GM19239 (cell line): ENCODE measurements around the gene CCR6.

ENCODE experiments used
- DNase-seq: peaks from one replicate; pipeline ENCODE4 v3.0.0; 2011; ENCODE audit warnings: low spot score; ENCODE audit not compliant: insufficient read length
- FAIRE-seq: peaks from 2 replicates; lab custom pipeline; 2011; peaks lifted over from hg19 to GRCh38; lab: Jason Lieb, UNC

Gene CCR6

DNA sequence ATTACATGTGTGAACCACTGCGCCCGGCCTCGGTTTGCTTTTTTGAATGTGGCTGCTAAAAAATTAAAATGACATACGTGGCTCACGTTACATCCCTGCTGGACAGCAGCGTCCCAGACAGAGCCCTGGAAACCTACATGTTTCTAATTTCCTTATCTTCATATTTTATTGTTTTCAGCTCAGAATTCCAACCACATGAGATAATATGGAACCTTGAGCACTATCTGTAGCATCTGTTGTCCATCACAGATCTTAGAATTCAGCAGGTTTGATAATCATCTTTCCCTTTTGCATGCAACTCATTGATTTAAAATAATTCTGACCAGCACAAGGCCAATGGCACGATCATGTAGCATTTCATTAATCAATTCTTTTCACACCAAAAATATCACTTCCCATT lies 25.9 kb upstream of the CCR6 start:
- DNase-seq (no peak), FAIRE-seq (no peak)

DNA sequence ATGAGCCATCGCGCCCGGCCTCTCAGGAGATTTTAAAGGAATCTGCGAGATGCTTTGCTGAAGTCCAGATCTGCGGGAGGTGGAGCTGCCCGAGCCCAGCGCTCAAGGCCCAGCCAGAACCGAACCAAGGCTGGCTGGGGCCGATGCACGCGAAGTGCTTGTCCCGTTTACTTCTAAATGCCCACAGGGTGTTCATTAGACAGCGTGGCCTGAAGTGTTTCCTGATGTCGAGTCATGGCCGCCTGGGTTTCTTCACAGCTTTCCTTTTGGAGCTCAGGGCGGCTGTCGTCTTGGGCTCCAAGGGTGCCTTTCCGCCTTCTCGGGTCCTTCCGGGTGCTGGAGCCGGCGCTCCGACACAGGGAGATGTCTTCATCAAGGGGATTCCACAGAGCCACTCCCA lies 25.1 kb upstream of the CCR6 start:
- no peak for DNase-seq
- FAIRE-seq: no peak

DNA sequence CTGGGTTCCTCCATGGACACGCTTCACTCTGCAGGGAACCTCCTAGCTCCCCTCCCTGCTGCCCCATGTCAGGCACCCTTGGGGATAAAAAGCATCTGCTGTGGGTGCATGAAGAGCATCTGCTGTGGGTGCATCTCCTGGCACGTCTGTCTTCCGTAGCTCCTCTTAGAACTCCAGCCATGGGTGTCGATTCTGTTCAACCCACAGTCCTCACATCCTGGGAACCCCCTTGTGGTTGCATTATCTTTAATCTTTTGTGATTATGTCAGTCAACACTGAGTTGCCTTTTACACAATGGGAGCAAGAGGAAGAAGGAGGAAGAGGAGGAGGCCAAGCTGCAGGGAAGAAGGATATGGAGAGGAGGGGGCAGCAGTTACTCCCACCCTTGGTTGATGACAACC lies 24.1 kb upstream of the CCR6 start:
- DNase-seq: no peak
- peak; percentile 89 for FAIRE-seq

DNA sequence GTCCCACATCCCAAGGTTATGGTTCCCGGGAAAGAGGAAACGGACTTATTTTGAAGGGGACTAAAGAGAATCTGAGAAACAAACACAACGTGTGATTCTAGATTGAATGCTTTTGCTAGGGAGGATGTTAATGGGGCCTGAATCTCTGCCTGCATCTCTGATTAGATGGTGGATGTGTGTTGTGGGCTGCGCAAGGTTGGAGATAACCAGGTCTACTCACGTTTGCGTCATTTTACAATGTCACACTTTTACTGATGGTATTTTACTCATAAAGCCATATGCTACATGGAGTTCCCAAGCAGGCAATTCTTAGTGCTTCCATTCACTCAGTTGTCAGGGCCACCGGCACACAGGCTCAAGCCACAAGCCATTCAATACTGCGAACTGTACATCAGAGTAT lies 23.2 kb upstream of the CCR6 start:
- DNase-seq: no peak
- FAIRE-seq: no peak

DNA sequence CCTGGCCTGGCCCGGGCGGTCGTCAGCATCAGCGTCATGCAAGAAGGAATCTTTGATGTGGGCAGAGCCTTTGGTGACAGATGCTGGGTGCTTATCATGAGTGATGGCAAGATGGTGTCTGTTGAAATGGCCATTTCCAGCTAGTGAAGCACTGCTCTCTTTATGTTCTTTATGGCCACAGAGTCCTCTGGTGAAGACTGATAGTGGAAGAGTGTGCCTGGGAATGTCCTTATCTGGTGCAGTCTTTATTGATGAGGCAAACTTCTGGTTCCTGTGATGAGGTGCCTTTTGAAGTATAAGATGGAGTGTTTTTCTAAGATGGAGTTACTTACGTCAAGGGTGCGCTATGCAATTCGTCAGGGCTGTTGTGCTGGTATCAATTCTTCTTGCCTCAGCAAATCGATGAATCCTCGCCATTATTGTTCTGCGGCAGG lies 22.6 kb upstream of the CCR6 start:
- FAIRE-seq: no peak

DNA sequence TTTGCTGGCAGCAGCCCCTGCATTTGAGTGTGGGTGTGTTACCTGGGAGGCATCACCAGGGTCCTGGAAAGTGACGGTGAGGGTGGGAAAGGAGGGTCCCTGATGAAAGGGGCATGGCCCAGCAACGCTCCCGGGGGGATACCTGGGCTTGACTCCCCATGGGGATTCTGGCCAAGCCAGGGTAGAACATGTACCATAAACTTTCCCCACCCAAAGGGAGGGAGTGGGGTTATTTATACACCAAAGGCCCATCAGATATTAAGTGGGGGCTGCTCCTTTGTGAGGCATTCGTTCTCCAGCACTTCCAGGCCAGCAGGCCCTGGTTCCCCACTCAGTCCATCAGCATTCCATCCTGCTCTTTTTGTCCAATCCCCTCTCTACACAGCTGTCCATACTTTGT lies 20.6 kb upstream of the CCR6 start:
- FAIRE-seq: no peak
- no peak for DNase-seq

More for the DNA sequence above, 22.6 kb upstream of the CCR6 start:
- DNase-seq: no peak

DNA sequence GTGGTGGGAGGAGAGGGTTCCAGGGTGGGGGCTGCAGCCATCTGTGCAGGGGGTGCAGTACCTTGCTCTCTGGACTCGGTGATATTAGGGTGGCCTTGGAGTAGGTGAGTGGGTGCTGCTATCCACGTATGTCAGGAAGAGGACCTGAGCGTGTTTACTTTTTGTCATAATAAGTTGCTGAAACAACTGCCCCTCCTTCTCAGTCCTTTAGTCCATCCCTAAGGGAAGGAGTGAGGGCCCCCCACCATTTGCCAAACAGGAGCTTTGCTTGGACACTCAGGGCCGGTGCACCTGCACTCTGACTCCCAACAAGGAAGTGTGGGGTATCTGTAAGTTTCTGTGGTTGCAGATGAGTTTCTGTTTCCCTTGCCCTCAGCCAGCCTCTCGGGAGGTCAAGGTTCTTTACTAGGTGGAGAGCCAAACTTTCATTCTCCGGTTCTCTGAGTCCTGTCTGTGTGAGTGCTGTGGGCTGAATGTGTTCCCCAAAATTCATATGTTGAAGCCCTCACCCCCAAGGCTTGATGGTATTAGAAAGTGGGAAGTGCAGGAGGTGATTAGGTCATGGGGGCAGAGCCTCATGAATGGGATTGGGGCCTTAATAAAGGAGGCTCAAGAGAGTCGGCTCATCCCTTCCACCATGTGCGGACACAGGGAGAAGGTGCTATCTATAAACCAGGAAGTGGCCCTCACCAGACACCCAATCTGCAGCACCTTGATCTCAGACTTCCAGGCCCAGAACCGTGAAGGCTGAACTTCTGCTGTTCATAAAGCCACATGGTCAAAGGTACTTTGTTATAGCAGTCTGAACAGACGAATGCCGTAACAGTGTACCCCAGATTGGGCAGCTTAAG lies 19.6 kb upstream of the CCR6 start:
- peak; percentile 73 for DNase-seq
- peak; percentile 100 for FAIRE-seq

DNA sequence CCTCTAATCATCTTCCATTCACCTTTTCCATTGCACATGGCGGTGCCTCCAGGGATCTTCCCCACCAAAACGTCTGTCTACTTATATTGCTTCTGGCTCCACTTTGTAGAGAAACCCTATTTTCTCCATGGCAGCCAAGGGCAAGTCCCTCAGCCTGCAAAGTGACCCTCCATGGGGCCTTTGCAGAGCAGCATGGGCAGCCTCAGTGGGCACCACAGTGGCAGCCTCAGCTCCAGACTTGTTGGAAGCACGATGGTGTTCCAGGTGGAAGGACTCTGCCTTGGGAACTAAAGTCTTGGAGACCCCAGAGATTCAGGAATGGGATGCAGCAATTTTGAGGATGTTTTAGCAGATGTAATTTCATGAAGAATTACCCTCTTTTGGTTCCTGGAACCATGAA lies 18.5 kb upstream of the CCR6 start:
- FAIRE-seq: peak; percentile 42
- DNase-seq: no peak

DNA sequence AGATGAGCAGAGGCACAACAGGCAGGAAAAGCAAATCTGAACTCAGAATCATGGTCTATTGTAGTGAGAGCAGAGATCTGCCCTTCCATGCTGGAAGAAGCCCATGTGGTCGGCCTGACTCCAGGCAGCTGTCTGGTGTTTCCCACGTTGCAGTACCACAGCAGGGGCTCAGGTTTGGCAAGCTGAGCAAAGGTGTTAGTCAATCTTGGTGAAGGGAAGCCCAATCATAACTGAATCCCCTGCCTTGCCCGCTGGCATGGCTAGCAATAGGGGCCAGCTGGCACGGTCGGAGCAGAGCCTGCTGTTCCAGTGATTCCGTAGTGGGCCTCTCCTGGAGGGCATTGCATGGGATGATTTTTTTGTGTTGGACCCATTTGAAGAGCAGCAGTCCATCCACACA lies 17.8 kb upstream of the CCR6 start:
- FAIRE-seq: no peak

DNA sequence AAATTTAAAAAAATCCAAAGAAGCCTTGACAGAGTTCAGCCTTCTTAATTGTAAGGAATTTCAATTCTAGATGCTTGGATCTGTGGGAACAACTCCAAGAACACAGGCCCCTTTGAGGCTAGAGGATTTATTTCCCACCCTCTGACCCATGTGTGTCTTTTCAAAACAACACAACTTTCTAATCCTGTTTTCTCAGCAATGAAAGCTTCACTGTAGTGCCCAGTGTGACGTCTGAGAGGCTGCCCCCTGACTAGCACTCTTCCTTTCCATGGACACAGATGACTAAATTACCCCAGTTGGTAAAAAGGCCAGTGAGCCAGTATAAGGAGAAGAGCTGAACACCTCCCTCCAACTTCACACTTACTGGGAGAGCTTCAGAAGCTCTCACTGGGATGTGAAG lies 16.5 kb upstream of the CCR6 start:
- DNase-seq (no peak), FAIRE-seq (no peak)

More for the DNA sequence above, 17.8 kb upstream of the CCR6 start:
- no peak for DNase-seq

DNA sequence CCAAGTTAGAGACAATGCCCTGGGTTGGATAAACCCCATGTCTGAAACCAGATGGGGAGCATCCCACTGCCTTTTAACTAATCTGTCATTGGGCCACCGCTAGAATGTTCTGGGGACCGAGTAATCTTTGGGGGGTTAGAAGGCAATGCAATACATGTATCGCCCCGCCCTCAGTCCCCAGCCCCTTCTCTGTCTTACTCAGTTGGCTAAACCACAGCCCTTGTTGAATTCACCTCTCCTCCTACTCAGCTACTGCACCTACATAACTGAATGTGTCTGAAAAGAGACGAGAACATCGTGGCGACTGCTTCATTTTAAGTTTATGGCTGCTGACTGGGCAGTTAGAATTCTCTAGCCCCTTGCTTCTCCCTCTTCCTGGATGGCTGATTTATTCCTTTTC lies 15.1 kb upstream of the CCR6 start:
- peak; percentile 48 for FAIRE-seq
- DNase-seq: no peak

DNA sequence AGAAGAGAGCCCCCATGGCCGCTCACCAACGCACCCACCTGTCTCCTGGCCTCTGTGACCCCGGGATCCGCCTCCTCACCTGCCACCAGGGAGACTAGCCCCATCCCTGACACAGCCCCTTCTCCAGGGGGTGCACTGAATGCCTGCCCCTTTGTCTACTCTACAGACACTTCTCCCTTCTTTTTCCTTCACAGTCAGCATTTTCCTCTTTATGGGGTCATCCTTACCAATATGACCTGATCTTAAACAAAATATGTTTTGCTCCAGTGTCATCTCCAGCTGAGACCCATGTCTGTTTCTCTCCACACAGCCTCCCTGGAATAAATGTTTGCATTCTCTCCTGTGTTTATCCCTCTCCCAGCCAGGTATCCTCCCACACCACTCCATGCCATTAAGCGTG lies 14.6 kb upstream of the CCR6 start:
- FAIRE-seq (peak; percentile 26), DNase-seq (no peak)

DNA sequence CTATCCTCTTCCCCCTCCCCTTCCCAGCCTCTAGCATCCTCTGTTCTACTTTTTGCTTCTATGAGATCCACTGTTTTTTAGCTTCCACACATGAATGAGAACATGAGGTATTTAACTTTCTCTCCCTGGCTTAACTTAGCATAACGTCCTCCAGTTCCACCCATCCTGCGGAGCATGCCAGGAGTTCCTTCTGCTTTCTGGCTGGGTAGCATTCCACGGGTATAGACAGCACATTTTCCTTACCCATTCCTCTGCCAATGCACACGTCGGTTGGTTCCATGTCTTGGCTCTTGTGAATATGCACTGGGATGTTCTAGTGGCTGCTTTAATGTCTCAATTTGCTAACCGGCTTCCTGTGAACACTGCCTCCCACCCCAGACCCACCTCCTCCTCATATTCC lies 13.2 kb upstream of the CCR6 start:
- DNase-seq: no peak
- no peak for FAIRE-seq

DNA sequence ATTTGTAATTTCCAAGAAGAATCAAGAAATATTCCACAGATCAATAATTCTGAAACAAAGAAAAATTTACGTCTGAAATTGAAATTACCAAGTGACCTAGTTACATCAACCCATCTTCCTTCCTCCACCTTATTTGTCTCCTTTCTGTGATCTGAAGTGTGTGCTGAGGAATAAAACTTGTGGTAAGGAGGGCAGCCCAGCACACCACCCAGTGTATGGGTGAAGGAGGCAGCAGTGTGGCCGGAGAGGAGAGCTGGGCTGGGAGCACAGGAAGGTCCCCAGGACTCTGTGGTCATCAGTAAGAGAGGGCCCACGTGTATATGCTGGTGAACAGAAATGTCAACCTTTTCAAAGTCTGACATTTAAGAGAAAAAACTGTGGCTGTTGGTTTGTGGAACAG lies 11.3 kb upstream of the CCR6 start:
- no peak for DNase-seq
- peak; percentile 86 for FAIRE-seq

DNA sequence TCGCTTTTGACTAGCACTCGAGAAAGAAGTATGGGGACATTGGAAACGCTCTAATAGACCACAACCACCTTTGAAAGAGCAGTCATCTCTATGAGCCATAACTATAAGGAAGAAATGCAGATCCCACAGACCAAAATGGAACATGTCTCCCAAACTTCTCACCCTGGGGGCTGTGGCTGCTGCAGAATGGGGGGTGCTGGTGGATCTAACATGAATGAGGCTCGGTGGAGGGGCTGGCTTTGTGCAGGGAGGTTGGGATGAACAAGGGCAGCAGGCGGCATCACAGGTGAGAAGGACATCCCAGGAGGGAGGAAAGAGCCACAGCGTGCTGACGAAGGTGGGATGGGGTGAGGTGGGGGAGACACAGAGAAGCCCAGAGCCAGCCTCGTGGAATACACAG lies 10.5 kb upstream of the CCR6 start:
- FAIRE-seq: no peak
- no peak for DNase-seq

DNA sequence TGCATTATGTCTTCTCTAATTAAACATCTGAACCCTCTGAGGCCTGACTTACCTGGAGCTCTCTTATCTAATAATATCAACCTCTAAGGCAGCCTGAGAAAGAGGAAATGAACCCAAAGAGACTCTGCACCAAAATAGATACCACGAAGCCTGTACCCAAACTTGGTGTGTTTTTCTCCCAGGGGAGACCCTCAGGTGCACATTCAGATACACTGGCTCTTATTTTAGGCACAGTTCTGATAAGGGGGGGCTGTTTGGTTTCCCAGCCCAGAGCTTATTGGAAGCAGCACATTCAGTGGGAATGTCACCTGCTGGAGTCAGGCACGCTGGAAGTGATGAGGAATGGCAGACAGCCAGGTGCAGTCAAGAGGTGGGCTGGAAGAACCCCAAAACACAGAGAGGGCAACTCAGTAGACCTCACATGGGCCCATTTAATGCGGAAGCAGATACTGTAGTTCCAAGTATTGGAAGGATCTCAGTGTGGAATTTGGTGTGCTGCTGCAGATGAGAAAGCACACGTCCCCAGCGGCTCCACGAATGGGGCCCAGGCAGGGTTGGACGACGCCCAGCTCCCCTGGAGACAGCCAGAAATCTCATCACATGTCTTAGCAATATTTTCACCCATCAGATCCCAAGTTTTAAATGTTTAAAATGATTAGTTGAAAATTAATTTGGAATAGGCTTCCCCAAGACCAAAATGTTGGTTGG lies 9.7 kb upstream of the CCR6 start:
- DNase-seq: no peak
- no peak for FAIRE-seq

DNA sequence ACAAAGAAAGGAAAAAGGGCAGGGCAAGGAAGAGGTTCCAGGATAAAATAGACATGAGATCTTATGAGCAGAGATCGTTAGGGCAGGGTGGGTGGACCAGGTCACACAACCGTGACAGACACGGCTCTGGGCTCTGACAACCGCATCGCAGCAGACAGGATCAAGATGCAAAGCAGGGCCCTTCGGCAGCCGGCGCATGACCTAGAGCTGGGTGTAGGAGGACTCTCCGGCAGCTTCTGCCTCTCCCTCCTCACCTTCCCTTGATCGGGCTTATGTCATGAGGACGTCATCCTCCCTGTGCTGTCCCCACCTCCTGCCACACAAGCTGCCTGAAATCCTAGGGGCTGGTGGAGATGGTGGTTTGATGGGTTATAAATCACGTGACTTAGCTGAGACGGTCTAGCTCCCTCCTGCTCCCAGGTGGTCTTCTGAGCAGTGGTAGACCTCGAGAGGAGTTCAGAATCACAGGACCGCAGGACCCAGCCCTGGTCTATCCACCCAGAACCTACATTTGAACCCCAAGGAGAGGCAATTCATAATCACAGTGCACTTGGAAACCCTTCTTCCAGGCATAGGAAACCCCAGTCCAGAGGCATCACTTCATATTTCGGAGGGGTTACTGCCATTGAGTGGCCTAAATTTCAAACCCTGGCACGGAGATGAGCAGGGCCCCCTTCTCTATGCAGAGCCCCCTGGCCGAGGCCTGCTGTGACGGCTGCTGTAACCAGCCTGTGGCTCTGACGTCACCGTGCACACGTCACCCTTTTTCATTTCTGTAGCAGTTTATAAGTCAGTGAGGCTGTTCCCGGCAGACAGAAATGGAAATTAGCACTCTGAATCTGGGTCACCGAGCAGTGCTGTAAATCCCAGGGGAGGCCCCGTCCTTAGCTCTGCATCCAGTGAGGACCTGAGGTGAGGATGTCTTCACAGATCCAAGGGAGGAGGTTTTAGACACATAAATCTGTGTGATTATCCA lies 8.7 kb upstream of the CCR6 start:
- peak; percentile 71 for DNase-seq
- peak; percentile 99 for FAIRE-seq

DNA sequence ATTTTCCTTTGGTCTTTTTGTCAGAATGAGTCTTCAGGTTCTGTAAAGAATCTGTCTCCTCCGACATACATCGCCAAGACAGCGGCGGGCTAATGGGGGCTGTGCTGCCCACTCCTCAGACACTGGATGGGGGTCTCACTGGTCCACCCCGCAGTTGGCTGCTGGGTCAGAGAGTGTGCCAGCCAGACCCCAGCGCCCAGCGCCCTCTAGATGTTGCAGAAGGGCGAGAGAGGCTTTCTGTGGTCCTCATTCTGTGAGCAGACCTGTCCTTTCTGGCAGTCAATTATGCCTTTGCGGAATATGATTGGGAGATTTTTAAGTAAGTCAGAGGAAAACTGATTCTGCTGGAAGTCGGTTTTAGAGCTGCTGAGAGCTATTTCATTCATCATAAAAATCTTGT lies 7.8 kb upstream of the CCR6 start:
- DNase-seq (no peak), FAIRE-seq (no peak)

DNA sequence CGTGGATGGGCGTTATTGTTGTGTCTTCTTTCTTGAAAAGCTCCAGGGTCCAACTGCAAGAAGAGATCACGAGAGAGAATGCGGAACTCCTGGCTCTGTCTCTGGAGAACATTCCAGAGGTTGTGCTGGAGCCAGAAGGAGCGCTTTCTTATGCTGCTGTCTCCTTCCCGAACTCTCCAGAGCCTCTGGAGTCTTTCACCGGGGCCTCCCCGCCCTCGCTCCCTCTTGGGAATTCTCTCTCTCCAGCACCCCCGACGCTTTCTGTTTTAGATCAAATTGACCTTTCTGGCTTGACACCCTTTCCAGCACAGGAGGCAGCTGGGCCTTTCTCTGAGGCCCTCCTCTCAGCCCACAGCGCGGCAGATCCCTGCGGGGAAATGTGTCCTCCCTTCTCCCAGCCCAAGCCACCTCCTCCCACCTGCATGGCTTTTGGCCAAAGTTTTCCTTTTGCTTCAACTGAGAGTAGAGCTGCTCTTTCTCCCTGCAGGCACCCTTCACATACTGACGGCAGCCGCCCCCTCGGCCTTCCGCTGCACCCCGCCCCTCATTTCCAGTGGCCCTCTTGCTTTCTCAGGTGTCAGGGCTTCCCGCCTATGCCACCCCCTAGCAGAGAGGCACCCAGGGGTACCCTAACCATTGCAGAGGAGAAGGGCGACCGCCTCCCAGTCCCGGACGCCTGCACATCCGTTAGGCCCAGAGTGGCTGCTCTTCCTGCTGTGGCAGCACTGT lies 6.6 kb upstream of the CCR6 start:
- no peak for FAIRE-seq
- no peak for DNase-seq

DNA sequence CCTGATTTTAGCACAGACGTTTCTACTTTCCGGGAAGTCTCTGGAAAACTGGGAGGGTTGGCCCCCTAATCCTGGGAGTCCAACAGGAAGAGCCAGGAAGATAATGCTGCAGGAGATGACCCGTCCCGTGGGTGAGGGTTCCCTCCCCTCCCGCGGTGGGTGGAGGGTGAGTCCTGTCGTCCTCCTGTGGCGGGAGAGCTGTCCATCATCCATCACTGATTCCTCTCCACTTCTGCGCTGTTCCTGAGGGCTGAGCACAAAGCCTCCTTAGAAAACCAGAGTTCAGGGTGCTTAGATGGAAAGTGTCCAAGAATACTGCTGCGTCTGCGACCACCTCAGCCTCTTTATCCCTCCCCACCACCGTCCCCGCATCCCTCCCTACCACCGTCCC lies 6.1 kb upstream of the CCR6 start:
- DNase-seq (no peak), FAIRE-seq (no peak)
